Neuronal stem cell (in vitro differentiated cells): ENCODE data around the gene RC3H1. TPM values are rescaled to one million over a fixed set of nuclear protein-coding genes. Genes with fewer than 3 reads are reported as not detected.

ENCODE experiments used
- DNase-seq: peaks from one replicate; pipeline ENCODE4 v3.0.0-alpha.2; 2013; ENCODE audit warnings: low spot score
- H2AFZ ChIP-seq: one replicate; pipeline ENCODE4 v1.6.1; 2013; ENCODE audit warnings: mild to moderate bottlenecking, low read length, inconsistent platforms
- H2AK5ac ChIP-seq: 2 replicates; pipeline ENCODE4 v1.6.1; 2013; ENCODE audit warnings: low read depth, mild to moderate bottlenecking, inconsistent platforms, low read length, moderate library complexity, mixed read lengths
- H2BK120ac ChIP-seq: 2 replicates; pipeline ENCODE4 v1.6.1; 2013; ENCODE audit warnings: low read depth, mild to moderate bottlenecking, inconsistent platforms, low read length, moderate library complexity, mixed read lengths
- H2BK12ac ChIP-seq: one replicate; pipeline ENCODE4 v1.6.1; 2013; ENCODE audit warnings: low read length, inconsistent platforms
- H2BK15ac ChIP-seq: 2 replicates; pipeline ENCODE4 v1.6.1; 2013; ENCODE audit warnings: mild to moderate bottlenecking, low read length, inconsistent platforms, mixed read lengths
- H2BK5ac ChIP-seq: one replicate; pipeline ENCODE4 v1.6.1; 2013; ENCODE audit warnings: inconsistent platforms, mild to moderate bottlenecking, low read length, moderate library complexity
- H3K14ac ChIP-seq: one replicate; pipeline ENCODE4 v1.6.1; 2013; ENCODE audit warnings: low read length, inconsistent platforms
- H3K18ac ChIP-seq: 2 replicates; pipeline ENCODE4 v1.6.1; 2013; ENCODE audit warnings: low read length, inconsistent platforms
- H3K23ac ChIP-seq: 2 replicates; pipeline ENCODE4 v1.6.1; 2013; ENCODE audit warnings: low read depth, mild to moderate bottlenecking, mixed read lengths, low read length, inconsistent platforms; ENCODE audit not compliant: poor library complexity
- H3K27ac ChIP-seq: replicated peaks from 3 replicates; pipeline ENCODE4 v1.5.1; 2013; ENCODE audit warnings: low read length, inconsistent platforms
- H3K27me3 ChIP-seq, 3 experiments: 2 replicates each; pipeline ENCODE4 v1.6.1; 2013; ENCODE audit warnings: low read length in 3 of 3, mild to moderate bottlenecking in 2 of 3, inconsistent platforms in 1 of 3, low read depth in 1 of 3, mixed read lengths in 1 of 3, moderate library complexity in 1 of 3; ENCODE audit not compliant: control insufficient read depth in 3 of 3, insufficient read depth in 3 of 3
- H3K36me3 ChIP-seq, 2 donors: replicated peaks in 1 of 2; 2 replicates each; pipeline ENCODE4 v1.6.1; 2013; ENCODE audit warnings: low read length in 2 of 2; ENCODE audit not compliant: control insufficient read depth in 2 of 2, insufficient read depth in 2 of 2
- H3K4ac ChIP-seq: 2 replicates; pipeline ENCODE4 v1.6.1; 2013; ENCODE audit warnings: inconsistent platforms, mild to moderate bottlenecking, low read length, moderate library complexity
- H3K4me1 ChIP-seq, 2 donors: 1 replicate in 1 of 2; 2 replicates in 1 of 2; pipeline ENCODE4 v1.6.1; 2013; ENCODE audit warnings: low read length in 2 of 2, low read depth in 1 of 2; ENCODE audit not compliant: control insufficient read depth in 2 of 2, insufficient read depth in 1 of 2
- H3K4me2 ChIP-seq: one replicate; pipeline ENCODE4 v1.6.1; 2013; ENCODE audit warnings: mild to moderate bottlenecking, low read length, inconsistent platforms; ENCODE audit not compliant: insufficient read depth, poor library complexity, severe bottlenecking
- H3K4me3 ChIP-seq, 2 donors: 2 replicates each; pipeline ENCODE4 v1.5.1; 2013; ENCODE audit warnings: low read length in 2 of 2, mild to moderate bottlenecking in 2 of 2, inconsistent platforms in 1 of 2, moderate library complexity in 1 of 2
- H3K79me1 ChIP-seq: one replicate; pipeline ENCODE4 v1.6.1; 2013; ENCODE audit warnings: low read depth, mild to moderate bottlenecking, inconsistent platforms, low read length, moderate library complexity
- H3K9ac ChIP-seq: one replicate; pipeline ENCODE4 v1.6.1; 2013; ENCODE audit warnings: mild to moderate bottlenecking, low read depth, low read length, inconsistent platforms; ENCODE audit not compliant: poor library complexity
- H3K9me3 ChIP-seq, 2 donors: replicated peaks in 1 of 2; 2 replicates each; pipeline versions ENCODE3 to v1.6.1; 2013; ENCODE audit warnings: low read length in 2 of 2, mild to moderate bottlenecking in 2 of 2, inconsistent platforms in 1 of 2, low read depth in 1 of 2, mixed read lengths in 1 of 2, moderate library complexity in 1 of 2; ENCODE audit not compliant: control insufficient read depth in 2 of 2, insufficient read depth in 1 of 2
- H4K8ac ChIP-seq: one replicate; pipeline ENCODE4 v1.6.1; 2013; ENCODE audit warnings: low read depth, mild to moderate bottlenecking, inconsistent platforms, low read length, moderate library complexity
- H4K91ac ChIP-seq: one replicate; pipeline ENCODE4 v1.6.1; 2013; ENCODE audit warnings: low read length, low read depth, mild to moderate bottlenecking, inconsistent platforms; ENCODE audit not compliant: poor library complexity
- WGBS, 2 donors: extraction: QIAGEN DNeasy Blood & Tissue Kit; methylation state at CpG; one replicate each; pipeline ENCODE4 v1.1.7; 2013; ENCODE audit warnings: missing lambda C conversion rate in 2 of 2, mixed read lengths in 1 of 2; ENCODE audit not compliant: insufficient read length in 2 of 2, insufficient replicate concordance in 1 of 2; ENCODE audit errors: extremely low coverage in 2 of 2; 5-methylcytosine and 5-hydroxymethylcytosine counted together
- small RNA-seq: library from polyadenylated mRNA; stranded (forward); fragments of <200 nt; extraction: miRNeasy Mini kit (QIAGEN cat#:217004); gene quantifications from one replicate; pipeline ENCODE3, GENCODE V24; 2013; ENCODE audit not compliant: insufficient read depth

The RC3H1 gene

DNA sequence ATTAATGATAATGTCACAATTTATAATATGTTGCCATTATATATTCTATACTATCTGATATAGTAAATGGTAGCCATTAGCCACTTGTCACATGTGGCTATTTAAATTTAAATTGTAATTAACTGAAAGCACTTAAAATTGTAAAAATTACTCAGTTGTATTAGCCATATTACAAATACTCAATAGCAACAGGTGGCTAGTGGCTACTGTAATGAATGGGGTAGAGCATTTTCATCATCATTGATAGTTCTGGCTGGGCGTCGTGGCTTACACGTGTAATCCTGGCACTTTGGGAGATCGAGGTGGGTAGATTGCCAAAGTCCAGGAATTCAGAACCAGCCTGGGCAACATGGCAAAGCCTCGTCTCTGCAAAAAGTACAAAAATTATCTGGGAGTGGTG, 137.5 kb downstream of the RC3H1 start:
- H3K27me3 ChIP-seq: no peaks in the 10 kb centered on the region
- no peak overlapping the region for H3K18ac ChIP-seq
- no peak overlapping the region for H3K4me3 ChIP-seq
- no peak for DNase-seq
- H3K4me1 ChIP-seq: peaks cover 0 to 2% of the 10 kb centered on the region in 2 donors
- H3K14ac ChIP-seq: no peak overlapping the region
- H2AK5ac ChIP-seq: no peak overlapping the region
- no CpG with 5 or more reads among the region's 5 CpGs for WGBS, 2 donors
- no peak overlapping the region for H2BK15ac ChIP-seq
- no peak overlapping the region for H3K4ac ChIP-seq
- H3K36me3 ChIP-seq: peaks cover 12 to 52% of the 10 kb centered on the region in 2 donors
- H3K23ac ChIP-seq: no peak overlapping the region
- no peak overlapping the region for H3K4me2 ChIP-seq
- no peaks in the 10 kb centered on the region for H3K79me1 ChIP-seq
- no peaks in the 10 kb centered on the region for H3K9me3 ChIP-seq
- H4K91ac ChIP-seq: no peak overlapping the region
- H3K9ac ChIP-seq: no peak overlapping the region
- no peak overlapping the region for H2BK120ac ChIP-seq
- H3K27ac ChIP-seq: no peak overlapping the region
- H2AFZ ChIP-seq: no peak overlapping the region
- no peak overlapping the region for H2BK5ac ChIP-seq
- H2BK12ac ChIP-seq: no peak overlapping the region
- H4K8ac ChIP-seq: no peak overlapping the region

Small RNA genes lying within 50 kb of the gene (small RNA-seq; reads per million reads assigned to genes)
- gene RNA5SP67 (not detected), gene RNA5SP68 (not detected)
